Testis (tissue), 3 donors: Measurements from ENCODE around the gene CDYL. TPM values are rescaled to one million over a fixed set of nuclear protein-coding genes. Genes with fewer than 3 reads are reported as not detected.

Experiments
- DNase-seq: peaks from one replicate; pipeline ENCODE4 v3.0.0-alpha.2; 2019
- H3K27ac ChIP-seq, 2 donors: fragments of 200-600 bp; sonication (generic); one replicate each; pipeline ENCODE4 v1.5.1; 2019
- H3K27me3 ChIP-seq: fragments of 200-600 bp; sonication (generic); one replicate; pipeline ENCODE4 v1.5.1; 2019
- H3K36me3 ChIP-seq: fragments of 200-600 bp; sonication (generic); one replicate; pipeline ENCODE4 v1.5.1; 2017; ENCODE audit warnings: low read depth; ENCODE audit errors: missing control alignments
- H3K4me1 ChIP-seq: fragments of 200-600 bp; sonication (generic); one replicate; pipeline ENCODE4 v1.5.1; 2019
- H3K4me3 ChIP-seq, 2 donors: fragments of 200-600 bp; sonication (generic); one replicate each; pipeline ENCODE4 v1.5.1; 2017 to 2019
- H3K9me3 ChIP-seq: fragments of 200-600 bp; sonication (generic); one replicate; pipeline ENCODE4 v1.5.1; 2017
- POLR2A ChIP-seq: fragments of 450-650 bp; IDR thresholded peaks from one replicate; pipeline ENCODE4 v1.6.1; 2017; ENCODE audit warnings: antibody characterized with exemption, mild to moderate bottlenecking, moderate library complexity
- WGBS, 2 donors: methylation state at CpG; one replicate each; pipeline ENCODE4 v1.1.5; 2018; 5-methylcytosine and 5-hydroxymethylcytosine counted together
- intact Hi-C: fragments of 100-400 bp; cut with DNase I; formaldehyde crosslinking; loops from one replicate; pipeline ENCODE4 v1.15.1; 2023; ENCODE audit warnings: low total_unique reads
- polyA plus RNA-seq: library from polyadenylated mRNA; stranded (reverse); fragments of 350-450 nt; fragmentation: Illumina TruSeq; extraction: RNeasy Lipid Tissue Mini Kit (QIAGEN cat#74804); gene quantifications from one replicate; pipeline ENCODE4 v1.2.3, GENCODE V29; 2014; ENCODE audit warnings: low read depth, low replicate concordance; ENCODE audit not compliant: insufficient read depth
- total RNA-seq, 2 donors: library from RNA; depleted of rRNA; stranded (reverse); fragments of >200 nt; gene quantifications; one replicate each; pipeline ENCODE4 v1.2.3, GENCODE V29; 2016
- TF ChIP-seq, protein P1 (sequence below), 3 experiments: fragments of 450-650 bp in 2 of 3; fragments of 200-600 bp in 1 of 3; sonication (generic) in 1 of 3; IDR thresholded peaks; one replicate each; pipeline ENCODE4 v1.5.1; 2016 to 2019; ENCODE audit warnings: antibody characterized with exemption in 3 of 3, mild to moderate bottlenecking in 2 of 3, moderate library complexity in 1 of 3

Gene CDYL
- total and polyA plus RNA-seq, 3 donors from 2014 or later = 26.8 to 72.8 (median 46.3) TPM

DNA sequence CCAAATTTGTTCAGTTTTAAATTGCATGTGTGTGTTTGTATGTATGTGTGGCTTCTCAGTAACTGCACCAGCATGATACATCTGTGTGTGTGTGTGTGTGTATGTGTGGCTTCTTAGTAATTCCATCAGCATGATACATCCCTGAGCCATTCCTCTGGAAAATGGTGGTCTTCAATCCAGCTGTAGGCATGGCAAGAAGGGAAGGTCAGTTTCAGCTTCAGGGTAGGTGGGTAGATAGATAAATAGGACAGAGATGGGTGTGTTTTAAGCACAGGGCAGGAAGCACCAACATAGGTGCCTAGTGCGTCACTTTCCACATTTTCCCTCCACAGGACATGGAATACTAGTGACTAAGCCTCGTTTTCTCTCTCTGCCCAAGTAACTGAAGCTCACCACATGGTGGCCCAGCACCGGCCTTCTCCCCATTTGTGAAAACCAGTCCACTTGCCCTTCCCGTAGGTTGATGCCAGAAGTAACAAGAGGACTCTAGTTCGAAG, 144.8 kb downstream of the CDYL start:
- H3K27me3 ChIP-seq = no peaks in the 10 kb centered on the region
- H3K9me3 ChIP-seq = no peaks in the 10 kb centered on the region
- no peak overlapping the region for H3K4me3 ChIP-seq
- 85 to 98% methylated on average over 5 of the region's 5 CpGs for WGBS, 2 donors
- H3K36me3 ChIP-seq = no peaks in the 10 kb centered on the region
- no peaks in the 10 kb centered on the region for H3K4me1 ChIP-seq
- intact Hi-C loops = no loop called here
- H3K27ac ChIP-seq = no peak overlapping the region
- no peak for DNase-seq
- TF ChIP-seq POLR2A = no peak
- TF ChIP-seq, protein P1, sequence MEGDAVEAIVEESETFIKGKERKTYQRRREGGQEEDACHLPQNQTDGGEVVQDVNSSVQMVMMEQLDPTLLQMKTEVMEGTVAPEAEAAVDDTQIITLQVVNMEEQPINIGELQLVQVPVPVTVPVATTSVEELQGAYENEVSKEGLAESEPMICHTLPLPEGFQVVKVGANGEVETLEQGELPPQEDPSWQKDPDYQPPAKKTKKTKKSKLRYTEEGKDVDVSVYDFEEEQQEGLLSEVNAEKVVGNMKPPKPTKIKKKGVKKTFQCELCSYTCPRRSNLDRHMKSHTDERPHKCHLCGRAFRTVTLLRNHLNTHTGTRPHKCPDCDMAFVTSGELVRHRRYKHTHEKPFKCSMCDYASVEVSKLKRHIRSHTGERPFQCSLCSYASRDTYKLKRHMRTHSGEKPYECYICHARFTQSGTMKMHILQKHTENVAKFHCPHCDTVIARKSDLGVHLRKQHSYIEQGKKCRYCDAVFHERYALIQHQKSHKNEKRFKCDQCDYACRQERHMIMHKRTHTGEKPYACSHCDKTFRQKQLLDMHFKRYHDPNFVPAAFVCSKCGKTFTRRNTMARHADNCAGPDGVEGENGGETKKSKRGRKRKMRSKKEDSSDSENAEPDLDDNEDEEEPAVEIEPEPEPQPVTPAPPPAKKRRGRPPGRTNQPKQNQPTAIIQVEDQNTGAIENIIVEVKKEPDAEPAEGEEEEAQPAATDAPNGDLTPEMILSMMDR (IDR thresholded peaks at IDR 0.05) = no peak

DNA sequence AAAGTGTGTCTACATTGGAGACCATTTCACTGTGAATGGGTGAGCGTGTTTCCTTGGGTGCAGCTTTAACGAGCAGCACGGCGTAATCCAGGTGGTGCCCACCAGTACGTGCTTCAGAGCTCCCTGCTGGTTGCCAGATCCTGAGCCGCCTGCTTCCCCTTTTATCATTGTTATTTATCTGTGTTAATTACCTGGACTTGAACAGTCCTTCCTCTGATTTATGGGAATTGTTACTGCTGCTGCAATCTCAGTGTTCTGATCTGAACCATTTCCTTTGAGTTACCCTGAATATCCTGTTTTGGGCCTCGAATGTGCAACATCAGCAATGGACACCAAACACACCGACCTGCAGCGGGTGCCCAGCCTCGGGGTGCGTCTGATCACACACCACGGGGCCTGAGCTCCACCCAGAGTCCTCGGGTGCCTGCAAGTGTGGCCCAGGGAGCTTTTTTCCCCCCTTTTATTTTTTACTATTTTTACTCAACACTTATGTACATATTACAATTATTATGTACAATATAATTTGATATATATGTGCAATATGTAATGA, 146.4 kb downstream of the CDYL start:
- Histone ChIP-seq H3K27ac (no peak overlapping the region), H3K36me3 (no peaks in the 10 kb centered on the region), H3K4me3 (no peak overlapping the region), H3K27me3 (no peaks in the 10 kb centered on the region), H3K9me3 (no peaks in the 10 kb centered on the region), H3K4me1 (no peaks in the 10 kb centered on the region)
- no peak for TF ChIP-seq POLR2A
- TF ChIP-seq, protein P1 (IDR thresholded peaks at IDR 0.05) = no peak
- DNase-seq = no peak
- intact Hi-C loops = no loop called here
- 86 to 90% methylated on average over 13 of the region's 13 CpGs for WGBS, 2 donors

- Histone ChIP-seq H3K9me3 (no peaks in the 10 kb centered on the region), H3K4me1 (no peaks in the 10 kb centered on the region), H3K27me3 (no peaks in the 10 kb centered on the region), H3K27ac (no peak overlapping the region), H3K4me3 (no peak overlapping the region), H3K36me3 (no peaks in the 10 kb centered on the region)
- intact Hi-C loops = no loop called here
- TF ChIP-seq POLR2A = no peak
- TF ChIP-seq, protein P1 (IDR thresholded peaks at IDR 0.05) = no peak
- no peak for DNase-seq
- WGBS, 2 donors = 88 to 93% methylated on average over 3 of the region's 3 CpGs
Observed at GRCh38 chr6:4923081-4923480, 146.9 kb downstream of the CDYL start.

DNA sequence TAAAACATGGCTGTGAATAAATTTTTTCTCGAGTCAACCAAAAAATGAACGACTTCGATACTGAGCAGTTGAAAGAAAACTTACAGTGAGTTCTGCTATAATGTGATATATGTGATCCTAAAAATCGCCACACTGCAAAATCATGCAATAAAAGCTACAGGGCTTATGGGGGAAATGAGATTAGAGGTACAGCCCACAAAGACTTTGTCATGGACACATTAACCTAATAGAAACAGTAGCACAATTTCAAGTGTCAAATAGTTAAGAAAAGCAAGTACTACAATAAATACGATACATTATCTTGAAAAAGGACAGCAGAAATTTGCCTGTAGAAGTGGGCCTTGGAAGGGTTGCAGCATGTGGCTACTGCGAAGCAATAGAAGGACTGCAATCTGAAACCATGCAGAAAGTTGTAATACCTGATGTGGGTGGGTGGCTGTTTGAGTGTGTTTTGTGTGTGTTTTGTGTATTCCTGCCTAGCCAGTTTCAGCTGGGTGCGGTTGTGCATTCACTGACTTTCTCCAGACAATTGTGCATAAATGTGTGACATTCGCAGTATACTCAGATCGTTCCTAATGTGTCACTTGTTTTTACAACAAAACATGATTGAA, 148.6 kb downstream of the CDYL start:
- no peaks in the 10 kb centered on the region for H3K4me1 ChIP-seq
- no peaks in the 10 kb centered on the region for H3K27me3 ChIP-seq
- 93 to 96% methylated on average over 9 of the region's 9 CpGs for WGBS, 2 donors
- no peak for DNase-seq
- H3K9me3 ChIP-seq = no peaks in the 10 kb centered on the region
- H3K4me3 ChIP-seq = no peak overlapping the region
- H3K36me3 ChIP-seq = no peaks in the 10 kb centered on the region
- H3K27ac ChIP-seq = no peak overlapping the region
- no peak for TF ChIP-seq POLR2A
- TF ChIP-seq, protein P1 (IDR thresholded peaks at IDR 0.05) = no peak
- intact Hi-C loops = no loop called here

GRCh38 chr6:4925580-4925979, 149.4 kb downstream of the CDYL start:
- H3K27me3 ChIP-seq = no peaks in the 10 kb centered on the region
- TF ChIP-seq, protein P1 (IDR thresholded peaks at IDR 0.05) = no peak
- TF ChIP-seq POLR2A = no peak
- H3K9me3 ChIP-seq = no peaks in the 10 kb centered on the region
- H3K36me3 ChIP-seq = no peaks in the 10 kb centered on the region
- H3K27ac ChIP-seq = no peak overlapping the region
- WGBS, 2 donors = 83 to 88% methylated on average over 12 of the region's 12 CpGs
- no peak for DNase-seq
- intact Hi-C loops = no loop called here
- no peak overlapping the region for H3K4me3 ChIP-seq
- no peaks in the 10 kb centered on the region for H3K4me1 ChIP-seq
